ENCODE data around the gene PPM1J. TPM values are rescaled to one million over a fixed set of nuclear protein-coding genes. Genes with fewer than 3 reads are reported as not detected.

Gene PPM1J
- total and polyA plus RNA-seq, 2 experiments from 2014 or later, result 0.93 to 1.9 TPM

DNA sequence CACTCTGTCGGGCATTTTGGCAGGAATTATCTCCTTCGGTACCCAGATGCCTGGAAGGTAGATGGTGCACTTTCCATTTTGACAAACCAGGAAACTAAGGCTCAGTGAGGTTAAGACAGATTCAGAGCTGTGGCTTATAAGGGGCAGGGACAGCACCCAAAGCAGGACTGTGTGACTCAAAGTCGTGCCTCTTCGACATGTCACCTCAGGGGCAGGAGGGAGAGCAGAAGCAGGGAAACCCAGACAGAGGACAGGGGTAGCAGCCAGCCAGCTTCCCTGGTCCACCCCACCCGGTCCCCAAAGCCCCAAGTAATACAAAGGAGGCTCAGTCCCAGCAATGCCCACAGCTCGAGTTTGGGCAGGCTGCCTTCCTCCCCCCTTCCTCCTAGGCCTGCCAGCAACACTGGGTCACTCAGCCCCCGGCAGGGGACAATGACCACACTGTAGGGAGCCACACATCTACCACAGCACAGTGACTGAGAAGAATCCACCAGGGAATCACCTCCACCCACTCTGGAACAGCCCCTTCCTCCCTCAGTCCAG lies 10.7 kb downstream of the PPM1J start:
- H3K4me3 ChIP-seq, result no peak overlapping the region
- H3K79me2 ChIP-seq, result peaks cover 40% of the 10 kb centered on the region
- WGBS (ENCODE audit: low lambda C conversion rate, missing lambda C conversion rate), result 41% methylated on average over 7 of the region's 7 CpGs
- peak overlapping the region; percentile 91 for H3K4me2 ChIP-seq
- H3K27me3 ChIP-seq, result no peaks in the 10 kb centered on the region
- no peak overlapping the region for H2AFZ ChIP-seq
- H3K36me3 ChIP-seq (replicated peaks; ENCODE audit: insufficient read depth, low read depth), result no peaks in the 10 kb centered on the region
- peak overlapping the region; percentile 97 for H3K27ac ChIP-seq
- H4K20me1 ChIP-seq (ENCODE audit: insufficient read depth, poor library complexity, severe bottlenecking), result peaks cover 3% of the 10 kb centered on the region
- TF ChIP-seq EZH2 (IDR thresholded peaks at IDR 0.05; ENCODE audit: borderline replicate concordance) (no peak), EZH2phosphoT487 (IDR thresholded peaks at IDR 0.05; ENCODE audit: low read depth, severe bottlenecking, unreplicated experiment) (no peak)
- TF ChIP-seq, protein P1, sequence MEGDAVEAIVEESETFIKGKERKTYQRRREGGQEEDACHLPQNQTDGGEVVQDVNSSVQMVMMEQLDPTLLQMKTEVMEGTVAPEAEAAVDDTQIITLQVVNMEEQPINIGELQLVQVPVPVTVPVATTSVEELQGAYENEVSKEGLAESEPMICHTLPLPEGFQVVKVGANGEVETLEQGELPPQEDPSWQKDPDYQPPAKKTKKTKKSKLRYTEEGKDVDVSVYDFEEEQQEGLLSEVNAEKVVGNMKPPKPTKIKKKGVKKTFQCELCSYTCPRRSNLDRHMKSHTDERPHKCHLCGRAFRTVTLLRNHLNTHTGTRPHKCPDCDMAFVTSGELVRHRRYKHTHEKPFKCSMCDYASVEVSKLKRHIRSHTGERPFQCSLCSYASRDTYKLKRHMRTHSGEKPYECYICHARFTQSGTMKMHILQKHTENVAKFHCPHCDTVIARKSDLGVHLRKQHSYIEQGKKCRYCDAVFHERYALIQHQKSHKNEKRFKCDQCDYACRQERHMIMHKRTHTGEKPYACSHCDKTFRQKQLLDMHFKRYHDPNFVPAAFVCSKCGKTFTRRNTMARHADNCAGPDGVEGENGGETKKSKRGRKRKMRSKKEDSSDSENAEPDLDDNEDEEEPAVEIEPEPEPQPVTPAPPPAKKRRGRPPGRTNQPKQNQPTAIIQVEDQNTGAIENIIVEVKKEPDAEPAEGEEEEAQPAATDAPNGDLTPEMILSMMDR (IDR thresholded peaks at IDR 0.05; ENCODE audit: poor library complexity), result no peak
- H3K9me3 ChIP-seq (ENCODE audit: low read depth), result no peaks in the 10 kb centered on the region
- no peaks in the 10 kb centered on the region for H3K9me2 ChIP-seq (replicated peaks; ENCODE audit: insufficient read depth)
- peaks cover 54% of the 10 kb centered on the region for H3K4me1 ChIP-seq (ENCODE audit: insufficient read depth)
- DNase-seq (ENCODE audit: low spot score), result no peak

DNA sequence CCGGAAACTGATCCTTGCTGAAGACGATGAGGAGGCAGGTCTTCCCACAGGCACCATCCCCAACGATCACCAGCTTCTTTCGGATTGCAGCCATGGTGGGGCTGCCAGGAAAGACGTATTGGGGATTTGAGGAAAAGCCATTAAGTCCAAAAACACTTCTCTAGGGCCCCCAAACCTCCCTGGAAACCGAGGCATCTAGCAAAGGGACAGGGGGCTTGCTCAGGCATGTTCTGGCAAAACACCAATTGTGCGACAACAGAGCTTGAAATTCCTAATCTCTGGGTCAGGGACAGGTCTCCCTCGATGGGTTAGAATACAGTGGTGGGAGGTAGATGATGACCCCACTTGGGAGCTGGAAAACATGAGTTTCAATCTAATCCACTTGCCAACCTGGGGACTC lies 11.4 kb downstream of the PPM1J start:
- Histone ChIP-seq H3K9me3 (ENCODE audit: low read depth) (no peaks in the 10 kb centered on the region), H3K27ac (peak overlapping the region; percentile 97), H2AFZ (no peak overlapping the region), H3K9me2 (replicated peaks; ENCODE audit: insufficient read depth) (no peaks in the 10 kb centered on the region), H4K20me1 (ENCODE audit: insufficient read depth, poor library complexity, severe bottlenecking) (peaks cover 3% of the 10 kb centered on the region), H3K79me2 (peaks cover 40% of the 10 kb centered on the region), H3K4me2 (peak overlapping the region; percentile 91), H3K36me3 (replicated peaks; ENCODE audit: insufficient read depth, low read depth) (no peaks in the 10 kb centered on the region), H3K27me3 (no peaks in the 10 kb centered on the region), H3K4me3 (no peak overlapping the region), H3K4me1 (ENCODE audit: insufficient read depth) (peaks cover 60% of the 10 kb centered on the region)
- DNase-seq (ENCODE audit: low spot score), result no peak
- TF ChIP-seq EZH2 (IDR thresholded peaks at IDR 0.05; ENCODE audit: borderline replicate concordance) (no peak), EZH2phosphoT487 (IDR thresholded peaks at IDR 0.05; ENCODE audit: low read depth, severe bottlenecking, unreplicated experiment) (no peak)
- TF ChIP-seq, protein P1 (IDR thresholded peaks at IDR 0.05; ENCODE audit: poor library complexity), result no peak
- 85% methylated on average over 7 of the region's 8 CpGs for WGBS (ENCODE audit: low lambda C conversion rate, missing lambda C conversion rate)

DNA sequence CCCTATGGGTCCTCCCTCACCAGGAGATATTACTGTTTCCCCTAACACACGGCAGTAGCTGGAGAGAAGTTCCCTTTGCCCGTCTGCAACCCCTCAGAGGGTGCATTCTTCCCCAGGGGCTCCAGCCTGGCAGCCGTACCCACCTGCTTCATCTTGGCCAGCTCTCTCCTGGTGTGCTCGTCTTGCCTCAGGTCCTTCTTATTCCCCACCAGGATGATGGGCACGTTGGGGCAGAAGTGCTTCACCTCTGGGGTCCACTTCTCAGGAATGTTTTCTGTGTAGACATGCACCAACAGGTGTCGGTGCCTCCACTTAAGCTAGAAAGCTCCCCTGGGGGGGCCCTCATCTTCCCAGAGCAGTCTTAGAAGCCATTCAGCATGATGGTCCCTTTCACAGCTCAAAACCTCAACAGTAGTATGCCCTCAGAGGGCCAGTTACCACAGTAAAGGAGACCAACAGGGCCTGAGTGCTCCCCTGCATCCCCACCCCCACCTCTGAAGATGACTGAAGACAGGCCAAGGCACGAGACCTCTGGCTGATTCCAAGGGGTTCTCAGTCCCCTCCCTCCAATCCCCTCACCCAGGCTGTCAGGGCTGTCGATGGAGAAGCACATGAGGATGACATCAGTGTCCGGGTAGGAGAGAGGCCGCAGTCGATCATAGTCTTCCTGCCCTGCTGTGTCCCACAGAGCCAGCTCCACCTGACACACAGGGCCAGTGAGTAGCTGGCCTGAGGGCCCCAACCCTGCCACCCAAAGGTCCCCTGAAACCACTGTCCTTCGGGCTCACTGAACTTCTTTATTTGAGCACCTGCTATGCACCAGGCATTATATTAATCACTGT lies 12.5 kb downstream of the PPM1J start:
- WGBS (ENCODE audit: low lambda C conversion rate, missing lambda C conversion rate), result 89% methylated on average over 12 of the region's 12 CpGs
- Histone ChIP-seq H3K4me2 (peak overlapping the region; percentile 91), H3K27ac (peak overlapping the region; percentile 97), H4K20me1 (ENCODE audit: insufficient read depth, poor library complexity, severe bottlenecking) (peaks cover 3% of the 10 kb centered on the region), H3K4me3 (no peak overlapping the region), H3K27me3 (no peaks in the 10 kb centered on the region), H3K4me1 (ENCODE audit: insufficient read depth) (peaks cover 70% of the 10 kb centered on the region), H3K79me2 (peaks cover 40% of the 10 kb centered on the region), H3K9me2 (replicated peaks; ENCODE audit: insufficient read depth) (no peaks in the 10 kb centered on the region), H3K36me3 (replicated peaks; ENCODE audit: insufficient read depth, low read depth) (no peaks in the 10 kb centered on the region), H3K9me3 (ENCODE audit: low read depth) (no peaks in the 10 kb centered on the region), H2AFZ (no peak overlapping the region)
- TF ChIP-seq EZH2 (IDR thresholded peaks at IDR 0.05; ENCODE audit: borderline replicate concordance), result no peak
- TF ChIP-seq, protein P1 (IDR thresholded peaks at IDR 0.05; ENCODE audit: poor library complexity), result no peak
- no peak for TF ChIP-seq EZH2phosphoT487 (IDR thresholded peaks at IDR 0.05; ENCODE audit: low read depth, severe bottlenecking, unreplicated experiment)
- no peak for DNase-seq (ENCODE audit: low spot score)

Measured in hepatocyte (in vitro differentiated cells).